Activated CD4-positive, CD25-positive, alpha-beta regulatory T cell (primary cell): Measurements from ENCODE around the gene GTPBP4.
"Not testable (repeated sequence)": the region's sequence is repeated elsewhere in the genome, so short reads cannot be mapped to it uniquely, and the experiment has no call there.

ENCODE experiments used
- DNase-seq, 4 experiments: peaks; one replicate each; lab custom pipeline; 2025; lab: John Stamatoyannopoulos, UW

GTPBP4 gene

DNA sequence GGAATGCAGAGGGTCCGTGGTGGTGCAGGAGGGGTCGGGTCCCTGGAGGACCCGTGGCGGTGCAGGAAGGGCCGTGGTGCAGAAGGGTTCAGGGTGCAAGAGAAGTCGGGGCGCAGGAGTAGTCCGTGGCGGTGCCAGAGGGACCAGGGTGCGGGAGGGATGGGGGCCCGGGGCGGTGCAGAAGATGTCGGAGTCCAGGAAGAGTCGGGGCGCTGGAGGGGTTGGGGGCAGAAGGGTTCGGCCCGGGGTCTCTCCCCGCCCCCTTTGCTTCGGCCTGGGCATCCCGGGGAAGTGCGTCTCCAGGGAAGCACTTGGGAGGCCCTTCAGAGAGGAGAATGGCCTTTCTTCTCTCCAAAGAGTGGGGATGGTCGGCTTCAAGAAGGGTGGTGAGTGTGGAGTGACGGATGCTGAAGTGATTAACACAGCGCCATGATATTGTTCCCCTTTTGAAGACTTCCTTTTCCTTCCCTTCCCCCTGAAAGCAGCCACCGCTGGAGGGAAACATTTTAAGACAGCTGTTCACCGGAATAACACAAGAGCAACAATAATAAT, 68.9 kb downstream of the GTPBP4 start:
- no peak for DNase-seq

DNA sequence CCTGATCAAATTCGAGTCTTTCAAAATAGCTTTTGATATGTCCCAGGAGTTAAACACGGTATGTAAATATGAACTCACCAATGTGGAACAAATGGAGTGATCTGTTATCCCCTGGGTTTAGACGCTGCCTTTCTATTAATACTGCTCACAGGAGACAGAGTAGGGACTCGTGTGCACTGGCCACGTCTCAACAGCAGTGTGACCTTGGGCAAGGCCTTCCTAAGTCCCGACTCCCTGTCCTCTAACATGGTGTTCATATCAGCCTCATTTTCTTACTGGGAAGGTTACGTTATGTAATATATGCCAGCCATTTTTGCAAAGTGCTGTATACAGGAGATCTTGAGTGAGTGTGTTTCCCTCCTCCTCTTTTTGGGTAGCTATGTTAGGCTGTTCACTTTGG, 69.8 kb downstream of the GTPBP4 start:
- DNase-seq, result no peak

DNA sequence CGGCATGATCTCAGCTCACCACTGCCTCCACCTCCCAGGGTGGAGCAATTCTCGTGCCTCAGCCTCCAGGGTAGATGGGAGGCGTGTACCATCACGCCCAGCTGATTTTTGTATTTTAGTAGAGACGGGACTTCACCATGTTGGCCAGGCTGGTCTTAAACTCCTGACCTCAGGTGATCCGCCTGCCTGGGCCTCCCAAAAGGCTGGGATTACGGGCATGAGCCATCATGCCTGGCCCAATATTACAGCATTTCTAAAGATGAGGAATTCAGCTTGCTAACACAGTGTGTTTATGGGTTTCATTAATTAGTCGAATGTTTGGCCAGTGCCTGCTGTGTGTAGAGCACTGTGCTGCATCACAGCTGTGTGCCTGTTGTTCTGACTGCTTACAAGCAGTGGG, 71.7 kb downstream of the GTPBP4 start:
- no peak for DNase-seq

DNA sequence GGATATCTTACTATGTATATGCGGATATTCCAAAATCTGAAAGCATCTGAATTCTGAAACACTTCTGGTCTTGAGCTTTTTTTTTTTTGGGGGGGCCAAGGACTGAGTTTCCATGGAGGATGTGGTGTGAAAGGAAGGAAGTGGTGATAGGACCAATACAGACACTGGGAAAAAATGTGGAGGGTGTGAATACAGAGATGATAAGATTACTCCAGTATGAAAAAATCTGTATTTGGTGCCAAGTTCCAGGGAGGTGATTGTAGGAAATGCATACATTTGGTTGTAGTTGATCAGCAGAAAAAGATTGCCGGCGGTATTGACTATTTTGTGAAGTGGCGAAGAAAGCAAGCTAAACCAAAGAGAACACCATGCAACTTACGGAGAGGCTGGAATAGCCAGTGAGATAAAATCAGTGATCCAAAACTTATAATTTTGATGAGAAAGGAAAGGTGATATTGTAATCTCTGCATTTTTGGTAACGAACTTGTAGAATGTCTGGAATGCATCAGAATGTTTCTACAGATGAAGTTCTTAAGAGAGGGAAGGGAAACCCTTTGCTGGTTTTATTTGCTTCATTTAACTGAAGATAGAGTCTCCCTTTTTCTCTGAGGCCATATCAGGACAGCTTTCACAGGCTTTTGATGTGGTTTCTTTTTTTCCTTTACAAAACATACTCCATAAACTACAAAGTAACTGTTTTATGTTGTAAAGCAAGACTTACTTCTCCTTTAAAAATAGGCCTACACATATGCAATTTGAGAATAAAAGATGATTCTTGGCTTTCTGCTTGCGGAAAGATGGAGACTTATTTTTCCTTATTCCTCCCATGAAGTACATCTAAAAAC, 73.9 kb downstream of the GTPBP4 start:
- DNase-seq, result no peak

DNA sequence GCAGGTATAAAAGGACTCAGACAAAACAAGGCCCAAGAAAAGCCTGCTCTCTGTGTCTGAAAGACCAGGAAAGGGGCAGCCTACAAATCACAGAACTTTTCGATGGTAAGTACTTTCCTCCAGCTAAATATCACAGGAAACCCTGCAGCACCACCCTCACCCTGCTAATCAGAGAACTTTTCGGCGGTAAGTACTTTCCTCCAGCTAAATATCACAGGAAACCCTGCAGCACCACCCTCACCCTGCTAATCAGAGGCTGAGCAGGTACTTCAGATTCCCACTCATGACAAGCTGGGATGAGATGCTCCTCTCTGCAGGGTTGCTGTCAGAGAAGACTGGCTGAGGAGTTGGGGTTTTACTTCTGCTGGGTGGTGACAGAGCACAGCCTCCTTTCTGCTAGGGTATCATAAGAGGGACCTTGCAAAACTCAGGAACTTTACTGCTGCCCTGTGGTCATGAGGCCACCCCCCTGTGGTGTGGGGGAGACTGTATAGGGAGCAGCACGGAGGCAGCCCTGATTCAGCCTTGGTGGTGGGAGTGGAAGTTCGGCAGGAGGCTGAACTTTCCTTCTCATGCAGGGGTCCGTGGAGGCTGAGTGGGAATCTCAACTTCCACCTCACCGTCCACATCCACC, 75.1 kb downstream of the GTPBP4 start:
- DNase-seq, result no peak

DNA sequence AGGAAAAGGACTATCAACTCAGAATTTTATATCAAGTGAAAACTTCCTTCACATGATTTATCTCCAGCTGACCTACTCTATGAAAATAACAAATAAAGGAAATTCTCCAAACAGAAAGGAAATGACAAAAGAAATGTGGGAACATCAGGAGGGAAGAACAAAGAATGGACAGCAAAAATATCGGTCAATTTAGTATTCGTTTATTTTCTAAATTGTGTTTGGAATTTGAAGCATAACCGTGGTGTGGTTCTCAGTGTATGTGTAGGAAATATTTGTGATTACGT, 76.7 kb downstream of the GTPBP4 start:
- no peak for DNase-seq

DNA sequence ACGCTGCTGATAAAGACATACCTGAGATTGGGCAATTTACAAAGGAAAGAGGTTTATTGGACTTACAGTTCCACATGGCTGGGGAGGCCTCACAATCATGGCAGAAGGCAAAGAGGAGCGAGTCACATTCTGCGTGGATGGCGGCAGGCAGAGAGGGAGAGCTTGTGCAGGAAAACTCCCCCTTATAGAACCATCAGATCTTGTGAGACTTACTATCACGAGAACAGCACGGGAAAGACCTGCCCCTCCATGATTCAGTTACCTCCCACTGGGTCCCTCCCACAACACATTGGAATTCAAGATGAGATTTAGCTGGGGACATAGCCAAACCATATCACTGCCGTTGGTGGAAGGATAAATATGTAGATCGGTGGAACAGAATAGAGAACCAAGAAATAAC, 78.5 kb downstream of the GTPBP4 start:
- not testable (repeated sequence) for DNase-seq

DNA sequence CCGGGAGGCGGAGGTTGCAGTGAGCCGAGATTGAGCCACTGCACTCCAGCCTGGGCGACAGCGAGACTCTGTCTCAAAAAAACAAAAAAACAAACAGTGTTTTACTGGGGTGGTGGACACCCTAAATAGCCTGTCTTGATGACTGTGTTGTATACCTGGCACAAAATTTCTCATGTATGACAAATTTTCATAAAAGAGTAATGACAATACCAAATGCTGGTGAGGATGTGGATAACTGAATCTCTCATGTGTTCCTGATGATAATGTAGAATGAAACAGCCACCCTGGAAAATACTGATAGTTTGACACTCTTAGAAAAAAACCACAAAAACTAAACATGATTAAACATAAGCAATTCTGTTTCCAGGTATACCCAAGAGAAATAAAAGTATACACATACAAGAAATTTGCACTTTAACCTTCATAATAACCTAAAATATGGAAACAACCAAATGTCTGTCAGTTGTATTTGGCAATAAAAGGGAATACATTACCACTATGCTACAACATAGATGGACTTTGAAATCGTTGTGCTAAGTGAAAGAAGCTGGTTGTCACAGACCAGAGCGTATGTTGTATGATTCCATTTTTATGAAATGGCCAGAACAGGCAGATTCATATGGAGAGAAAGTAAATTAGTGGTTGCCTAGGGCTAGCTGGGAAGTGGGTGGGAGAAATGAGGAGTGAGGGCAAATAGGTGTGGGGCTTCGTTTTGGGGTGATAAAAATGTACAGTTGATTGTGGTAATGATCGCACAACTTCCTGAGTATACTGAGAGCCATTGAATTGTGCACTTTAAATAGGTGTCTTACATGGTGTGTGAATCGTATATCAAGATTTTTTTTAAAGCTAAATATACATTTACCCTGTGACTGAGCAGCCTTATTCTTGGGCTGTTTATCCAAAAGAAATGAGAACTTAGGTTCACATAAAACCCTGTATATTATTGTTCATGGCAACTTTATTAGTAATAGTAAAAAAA, 80.4 kb downstream of the GTPBP4 start:
- no peak for DNase-seq
